Measurements from ENCODE around the gene TRAPPC10. TPM values are rescaled to one million over a fixed set of nuclear protein-coding genes. Genes with fewer than 3 reads are reported as not detected.

Gene TRAPPC10
- total RNA-seq, 1 experiment from 2014 or later = 31.5 TPM

GRCh38 chr21:44088401-44088780 is 76.3 kb downstream of the TRAPPC10 start:
- no peaks in the 10 kb centered on the region for H3K9me2 ChIP-seq (ENCODE audit: insufficient read depth)
- TF ChIP-seq REST (IDR thresholded peaks at IDR 0.05; ENCODE audit: low read depth) (no peak), EZH2 (IDR thresholded peaks at IDR 0.05) (no peak), ATF3 (IDR thresholded peaks at IDR 0.05) (no peak), EGR1 (IDR thresholded peaks at IDR 0.05; ENCODE audit: low read depth) (no peak), CEBPB (IDR thresholded peaks at IDR 0.05; ENCODE audit: low read depth) (no peak), ZBTB33 (IDR thresholded peaks at IDR 0.05; ENCODE audit: extremely low read depth, insufficient replicate concordance, low read length) (no peak), SP1 (IDR thresholded peaks at IDR 0.05; ENCODE audit: low read depth) (no peak), SRF (IDR thresholded peaks at IDR 0.05; ENCODE audit: low read depth) (no peak), EZH2phosphoT487 (IDR thresholded peaks at IDR 0.05; ENCODE audit: borderline replicate concordance) (no peak), FOSL1 (IDR thresholded peaks at IDR 0.05; ENCODE audit: low read depth) (no peak), TCF7L2 (IDR thresholded peaks at IDR 0.05; ENCODE audit: borderline replicate concordance, extremely low read depth, insufficient read depth, insufficient read length) (no peak), YY1 (IDR thresholded peaks at IDR 0.05; ENCODE audit: extremely low read depth, insufficient replicate concordance, low read depth, low read length) (no peak), ELF1 (IDR thresholded peaks at IDR 0.05; ENCODE audit: borderline replicate concordance, low read depth) (no peak), MAX (IDR thresholded peaks at IDR 0.05) (no peak), JUND (IDR thresholded peaks at IDR 0.05) (no peak)
- no peak overlapping the region for H3K4me2 ChIP-seq (ENCODE audit: low read length)
- peaks cover 16 to 24% of the 10 kb centered on the region in 2 experiments; a peak in 3 of 4 replicates for H3K36me3 ChIP-seq (ENCODE audit: control insufficient read depth in 1 of 2, insufficient read depth in 2 of 2, low read length in 2 of 2)
- RAD21 ChIA-PET (ENCODE audit: low non-redundant PET in 1 of 2, low total read pairs in 2 of 2, uncharacterized antibody in 2 of 2, unreplicated experiment in 2 of 2) = no interaction called here
- H3K27ac ChIP-seq (ENCODE audit: low read depth, low read length) = no peak overlapping the region
- no peak overlapping the region for H3K9ac ChIP-seq (ENCODE audit: low read length)
- H4K20me1 ChIP-seq (ENCODE audit: insufficient read depth) = no peaks in the 10 kb centered on the region
- H3K4me3 ChIP-seq (replicated peaks in 1 of 2; ENCODE audit: low read depth in 1 of 2, low read length in 2 of 2) = no peak overlapping the region
- DNase-seq (ENCODE audit: low read depth, low spot score) = no peak
- intact Hi-C loops (cut with micrococcal nuclease) = no loop called here
- ATAC-seq = no peak
- CTCF ChIA-PET = no interaction called here
- POLR2A ChIA-PET = no interaction called here
- H2AFZ ChIP-seq (ENCODE audit: low read depth, low read length, poor library complexity, severe bottlenecking) = no peak overlapping the region
- no TSS peak for BruUV-seq (replicated peaks)
- no peaks in the 10 kb centered on the region; the same call in 1 of the 2 replicates for H3K79me2 ChIP-seq (ENCODE audit: insufficient read depth, low read length)
- H3K9me3 ChIP-seq (ENCODE audit: control insufficient read depth in 1 of 2, insufficient read depth in 1 of 2, low read depth in 1 of 2, low read length in 2 of 2) = no peaks in the 10 kb centered on the region
- no peaks in the 10 kb centered on the region for H3K27me3 ChIP-seq (ENCODE audit: insufficient read depth, low read length)
- H3K4me1 ChIP-seq (ENCODE audit: control insufficient read depth in 1 of 2, insufficient read depth in 2 of 2, low read length in 2 of 2) = no peaks in the 10 kb centered on the region
